Stimulated activated CD4-positive, alpha-beta T cell treated with anti-CD3 and anti-CD28 coated beads, Interleukin-1b, Interleukin-23, amount 100 ng/mL, for 4 hours (primary cell): ENCODE measurements around the gene TMEM214.

ENCODE experiments used
- DNase-seq, 2 donors: peaks; one replicate each; pipeline ENCODE4 v3.0.0-alpha.2; 2020; ENCODE audit warnings: low read depth in 2 of 2

TMEM214 gene

GRCh38 chr2:27010139-27010538 lies 22.6 kb upstream of the TMEM214 start:
- DNase-seq = no peak

GRCh38 chr2:27013738-27014137 lies 19.0 kb upstream of the TMEM214 start:
- DNase-seq = no peak

- DNase-seq = no peak
Observed at GRCh38 chr2:27014771-27015433, 17.9 kb upstream of the TMEM214 start.

GRCh38 chr2:27016801-27017325 lies 15.9 kb upstream of the TMEM214 start:
- peak; percentile 15 to 29 for DNase-seq

GRCh38 chr2:27018142-27018541 lies 14.6 kb upstream of the TMEM214 start:
- no peak for DNase-seq

- DNase-seq = no peak
Observed at GRCh38 chr2:27019459-27019858, 13.3 kb upstream of the TMEM214 start.

GRCh38 chr2:27019931-27020855 lies 12.6 kb upstream of the TMEM214 start:
- DNase-seq = no peak

DNA sequence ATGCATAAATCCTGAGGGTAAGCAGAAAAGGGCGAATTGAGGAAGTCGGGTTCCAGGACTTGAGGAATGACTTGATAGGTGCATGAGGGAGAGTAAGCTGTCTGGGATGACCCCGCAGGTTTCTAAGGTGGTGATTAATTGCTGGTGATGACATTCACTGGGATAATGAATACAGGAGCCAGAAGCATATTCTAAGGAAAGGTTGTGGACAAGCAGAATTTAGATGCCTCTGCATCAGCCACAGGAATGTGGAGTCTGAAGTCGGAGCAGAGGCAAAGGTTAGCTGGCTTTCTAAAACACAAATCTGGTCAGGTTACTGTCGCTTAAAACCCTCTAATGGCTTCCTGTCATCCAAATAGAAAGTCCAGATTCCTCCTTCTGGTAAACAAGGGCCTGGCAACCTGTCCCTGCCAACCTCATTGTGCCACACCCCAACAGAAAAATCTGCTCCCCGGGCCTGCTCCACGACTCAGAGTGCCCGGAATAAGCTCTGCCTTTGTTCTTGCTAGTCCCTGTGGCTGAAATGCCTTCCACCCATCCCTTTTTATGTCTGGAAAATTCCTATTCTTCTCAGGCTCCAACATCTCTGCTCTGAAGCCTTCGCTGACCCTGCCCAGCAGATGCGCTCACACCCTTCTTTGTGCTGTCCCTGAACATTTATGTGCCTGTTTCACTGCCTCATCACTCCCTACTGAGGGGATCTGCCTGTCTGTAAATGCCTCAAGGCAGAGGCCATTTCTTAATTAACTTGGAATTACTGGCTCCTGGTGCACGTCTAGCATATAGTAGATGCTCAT lies 11.3 kb upstream of the TMEM214 start:
- DNase-seq = no peak

GRCh38 chr2:27023740-27024139 lies 9.0 kb upstream of the TMEM214 start:
- DNase-seq = no peak

DNA sequence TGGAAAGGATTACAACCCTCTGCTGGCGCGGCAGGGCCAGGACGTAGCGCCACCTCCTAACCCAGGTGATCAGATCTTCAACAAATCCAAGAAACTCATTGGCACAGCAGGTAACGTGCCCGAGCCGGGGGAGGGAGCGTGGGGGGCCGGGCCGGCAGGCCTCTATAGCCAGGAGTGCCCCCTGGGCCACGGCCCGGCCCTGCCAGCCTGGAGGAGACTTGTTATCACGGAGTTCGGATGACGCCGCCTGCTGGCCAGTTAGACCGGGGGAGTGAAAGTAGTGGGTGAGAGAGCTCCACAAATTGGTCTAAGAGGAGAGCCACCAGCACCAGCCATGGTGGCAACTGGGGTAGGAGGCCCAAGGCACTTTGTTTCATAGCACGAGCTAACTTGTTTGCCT lies 8.6 kb upstream of the TMEM214 start:
- no peak for DNase-seq

DNA sequence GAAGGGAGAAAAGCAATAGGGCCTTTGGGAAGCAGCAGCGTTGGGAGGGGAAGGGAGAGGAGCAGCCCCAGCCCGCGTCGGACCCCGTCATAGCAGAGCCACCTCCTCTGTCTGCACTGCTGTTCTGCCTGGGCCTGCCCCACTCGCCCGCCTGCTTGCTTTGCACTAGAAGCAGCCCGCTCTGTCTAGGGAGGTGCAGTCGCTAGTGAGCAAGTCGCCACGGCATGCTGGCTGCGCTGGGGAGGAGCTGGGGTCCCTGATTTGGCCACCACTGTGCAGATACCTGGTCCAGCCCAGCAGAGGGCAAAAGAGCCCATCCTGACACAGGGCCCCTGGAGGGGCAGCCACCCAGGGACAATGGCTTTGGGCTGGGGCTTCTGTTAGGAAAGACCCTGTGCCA lies 8.0 kb upstream of the TMEM214 start:
- DNase-seq = no peak

- DNase-seq = no peak
Observed at GRCh38 chr2:27025281-27025800, 7.4 kb upstream of the TMEM214 start.

GRCh38 chr2:27025861-27026851 lies 6.6 kb upstream of the TMEM214 start:
- DNase-seq = no peak

DNA sequence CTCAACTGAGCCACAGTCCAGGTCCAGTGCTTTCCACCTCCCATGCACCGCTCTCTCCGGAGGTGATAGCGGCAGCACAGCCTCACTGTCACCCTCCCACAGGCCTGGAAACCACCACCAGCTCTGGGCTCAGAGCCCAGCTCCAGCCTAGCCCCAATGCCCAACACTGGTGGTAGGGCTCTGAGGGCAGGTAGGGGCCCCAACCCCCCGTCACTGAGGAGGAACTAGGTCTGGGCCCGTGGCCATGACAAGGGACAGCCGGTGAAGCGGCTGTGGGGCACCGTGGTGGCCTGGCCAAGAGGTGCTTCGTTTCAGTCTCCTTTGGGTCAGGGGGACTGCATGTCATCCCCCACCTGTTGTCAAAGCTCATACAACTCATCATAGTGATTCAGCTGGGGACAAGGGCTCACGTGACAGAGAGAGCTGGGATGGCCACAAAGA lies 5.5 kb upstream of the TMEM214 start:
- DNase-seq = no peak

DNA sequence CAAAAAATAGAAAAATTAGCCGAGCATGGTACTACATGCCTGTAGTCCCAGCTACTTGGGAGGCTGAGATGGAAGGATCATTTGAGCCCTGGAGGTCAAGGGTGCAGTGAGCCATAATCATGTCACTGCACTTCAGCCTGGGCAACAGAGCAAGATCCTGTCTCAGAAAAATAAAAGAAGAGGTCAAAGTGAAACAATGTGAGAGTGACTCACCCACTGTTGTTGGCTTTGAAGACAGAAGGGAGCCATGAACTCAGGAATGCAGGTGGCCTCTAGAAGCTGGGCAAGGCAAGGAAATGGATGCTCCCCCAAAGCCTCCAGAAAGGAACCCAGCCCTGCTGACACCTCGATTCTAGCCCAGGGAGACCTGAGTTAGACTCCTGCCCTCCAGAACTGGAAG lies 3.7 kb upstream of the TMEM214 start:
- no peak for DNase-seq

GRCh38 chr2:27033253-27033852 lies 588 bp downstream of the TMEM214 start:
- no peak for DNase-seq

- no peak for DNase-seq
Observed at GRCh38 chr2:27038012-27038411, 5.2 kb downstream of the TMEM214 start.

GRCh38 chr2:27038631-27039339 lies 6.0 kb downstream of the TMEM214 start:
- no peak for DNase-seq

DNA sequence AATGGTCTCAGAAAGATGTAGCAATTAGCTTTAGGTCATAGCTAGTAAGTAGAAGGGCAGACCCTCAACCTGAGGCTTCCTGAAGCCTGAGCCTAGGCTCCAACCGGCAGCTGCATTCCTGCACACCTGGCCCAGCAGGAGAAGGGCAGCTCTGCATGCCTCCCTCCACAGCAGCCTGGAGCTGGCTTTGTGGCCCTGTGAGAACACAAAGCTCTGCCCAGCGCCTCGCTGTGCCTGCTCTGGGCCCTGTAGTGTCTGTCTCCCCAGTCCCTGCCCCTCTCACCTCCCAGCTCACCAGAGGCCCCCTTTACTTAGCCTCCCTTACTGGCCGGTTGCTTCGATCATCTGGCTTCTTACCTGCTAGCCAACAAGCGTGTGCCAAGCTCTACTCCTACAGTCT lies 6.7 kb downstream of the TMEM214 start:
- DNase-seq = no peak
